WTC11 (cell line): ENCODE data around the gene QSOX2. TPM values are rescaled to one million over a fixed set of nuclear protein-coding genes. Genes with fewer than 3 reads are reported as not detected.

Experiments used
- ATAC-seq: fragments of 200-7000 bp; cut with Tn5 transposase; 2 replicates; pipeline ENCODE4 v1.10.0; 2021; ENCODE audit warnings: mild to moderate bottlenecking, moderate library complexity
- CTCF ChIA-PET: fragments of 300-600 bp; sonication (Branson Sonifier 250); formaldehyde crosslinking; loops from one replicate; lab custom pipeline; 2021; ENCODE audit warnings: antibody characterized with exemption; lab: Charles Lee
- POLR2A ChIA-PET: fragments of 350-600 bp; sonication (Branson Sonifier 250); formaldehyde crosslinking; loops from one replicate; lab custom pipeline; 2021; ENCODE audit warnings: antibody characterized with exemption; lab: Charles Lee
- DNase-seq: peaks from one replicate; pipeline ENCODE4 v3.0.0; 2021; ENCODE audit warnings: low spot score
- H3K27ac Mint-ChIP-seq: 2 replicates; pipeline ENCODE4 v1.8.0; 2021; ENCODE audit warnings: mixed read lengths
- H3K27me3 Mint-ChIP-seq: 2 replicates; pipeline ENCODE4 v1.8.0; 2021; ENCODE audit warnings: low read depth, mild to moderate bottlenecking, moderate library complexity, mixed read lengths
- H3K36me3 Mint-ChIP-seq: 2 replicates; pipeline ENCODE4 v1.8.0; 2021; ENCODE audit warnings: mixed read lengths
- H3K4me1 Mint-ChIP-seq: 2 replicates; pipeline ENCODE4 v1.8.0; 2022; ENCODE audit warnings: mixed read lengths
- H3K4me3 Mint-ChIP-seq: 2 replicates; pipeline ENCODE4 v1.8.0; 2021; ENCODE audit warnings: mild to moderate bottlenecking, moderate library complexity, mixed read lengths
- H3K9me3 Mint-ChIP-seq: 2 replicates; pipeline ENCODE4 v1.8.0; 2021; ENCODE audit warnings: mixed read lengths
- ATF1 ChIP-seq: sonication (generic); formaldehyde crosslinking; IDR thresholded peaks from 2 replicates; pipeline ENCODE4 v1.8.1; 2023; ENCODE audit warnings: mild to moderate bottlenecking, moderate library complexity, missing genetic modification reagents
- ATF6 ChIP-seq: sonication (generic); formaldehyde crosslinking; IDR thresholded peaks from 2 replicates; pipeline ENCODE4 v1.8.1; 2023; ENCODE audit warnings: mild to moderate bottlenecking, missing genetic modification reagents
- E2F1 ChIP-seq: sonication (generic); formaldehyde crosslinking; IDR thresholded peaks from 2 replicates; pipeline ENCODE4 v1.8.0; 2022; ENCODE audit warnings: mild to moderate bottlenecking, missing genetic modification reagents
- EMX1 ChIP-seq: fragments of 250-450 bp; sonication (Bioruptor Pico); IDR thresholded peaks from 2 replicates; pipeline ENCODE4 v1.8.0; 2021; ENCODE audit warnings: mild to moderate bottlenecking
- ETV6 ChIP-seq: sonication (generic); formaldehyde crosslinking; IDR thresholded peaks from 2 replicates; pipeline ENCODE4 v1.8.1; 2022; ENCODE audit warnings: mild to moderate bottlenecking, missing genetic modification reagents
- FOXJ3 ChIP-seq: sonication (generic); formaldehyde crosslinking; IDR thresholded peaks from 2 replicates; pipeline ENCODE4 v1.9.0; 2021; ENCODE audit warnings: missing genetic modification reagents, mild to moderate bottlenecking, borderline replicate concordance
- FOXP1 ChIP-seq: sonication (generic); formaldehyde crosslinking; IDR thresholded peaks from 2 replicates; pipeline ENCODE4 v1.8.0; 2022; ENCODE audit warnings: missing genetic modification reagents, mild to moderate bottlenecking, moderate library complexity, borderline replicate concordance
- GRHL2 ChIP-seq: fragments of 250-450 bp; sonication (Bioruptor Pico); IDR thresholded peaks from 2 replicates; pipeline ENCODE4 v1.8.0; 2022; ENCODE audit warnings: mild to moderate bottlenecking, moderate library complexity; ENCODE audit not compliant: insufficient replicate concordance, severe bottlenecking
- GTF2I ChIP-seq: fragments of 250-450 bp; sonication (Bioruptor Pico); conservative IDR thresholded peaks from 2 replicates; pipeline ENCODE4 v1.4.0; 2021; ENCODE audit warnings: mild to moderate bottlenecking
- IRF1 ChIP-seq: sonication (generic); formaldehyde crosslinking; IDR thresholded peaks from 2 replicates; pipeline ENCODE4 v1.8.0; 2023; ENCODE audit warnings: missing genetic modification reagents
- JAZF1 ChIP-seq: fragments of 250-450 bp; sonication (Bioruptor Pico); IDR thresholded peaks from 2 replicates; pipeline ENCODE4 v1.9.0; 2021; ENCODE audit warnings: moderate library complexity, mild to moderate bottlenecking, inconsistent platforms
- MLX ChIP-seq: sonication (generic); formaldehyde crosslinking; IDR thresholded peaks from 2 replicates; pipeline ENCODE4 v1.8.1; 2023; ENCODE audit warnings: mild to moderate bottlenecking, missing genetic modification reagents, moderate library complexity
- NR2C2 ChIP-seq: sonication (generic); formaldehyde crosslinking; IDR thresholded peaks from 2 replicates; pipeline ENCODE4 v1.8.0; 2022; ENCODE audit warnings: mild to moderate bottlenecking, missing genetic modification reagents
- PREB ChIP-seq: sonication (generic); formaldehyde crosslinking; IDR thresholded peaks from 2 replicates; pipeline ENCODE4 v1.8.1; 2022; ENCODE audit warnings: mild to moderate bottlenecking, missing genetic modification reagents, moderate library complexity, borderline replicate concordance
- SOX15 ChIP-seq: fragments of 250-450 bp; sonication (Bioruptor Pico); IDR thresholded peaks from 2 replicates; pipeline ENCODE4 v1.9.0; 2021; ENCODE audit warnings: mild to moderate bottlenecking
- TEAD1 ChIP-seq: sonication (generic); formaldehyde crosslinking; IDR thresholded peaks from 2 replicates; pipeline ENCODE4 v1.8.0; 2022; ENCODE audit warnings: mild to moderate bottlenecking, missing genetic modification reagents
- TEAD4 ChIP-seq: sonication (generic); formaldehyde crosslinking; IDR thresholded peaks from 2 replicates; pipeline ENCODE4 v1.8.0; 2022; ENCODE audit warnings: mild to moderate bottlenecking, missing genetic modification reagents
- ZNF121 ChIP-seq: sonication (generic); formaldehyde crosslinking; IDR thresholded peaks from 2 replicates; pipeline ENCODE4 v1.8.0; 2023; ENCODE audit warnings: missing genetic modification reagents
- total RNA-seq: library from RNA; stranded (reverse); gene quantifications from 3 replicates; pipeline ENCODE4 v1.2.3, GENCODE V29; 2021

Gene QSOX2
- total RNA-seq, 1 experiment from 2014 or later, result 33.2 TPM

- no peak for TF ChIP-seq GTF2I
- no peak for TF ChIP-seq TEAD4 (CRISPR knock-in tag)
- TF ChIP-seq SOX15, result no peak
- no peak for TF ChIP-seq EMX1
- no peak for TF ChIP-seq PREB
- TF ChIP-seq IRF1 (CRISPR knock-in tag), result no peak
- TF ChIP-seq FOXJ3, result no peak
- no peak for TF ChIP-seq NR2C2 (CRISPR knock-in tag)
- no peak for TF ChIP-seq E2F1
- no peak for TF ChIP-seq ZNF121 (CRISPR knock-in tag)
These were observed 33.3 kb upstream of the QSOX2 start (continued) for GRCh38 chr9:136278894-136279293.

GRCh38 chr9:136278221-136278620, 32.6 kb upstream of the QSOX2 start:
- H3K4me1 Mint-ChIP-seq, result no peaks in the 10 kb centered on the region
- CTCF ChIA-PET, result interaction anchor here (0.6 to 3.3 kb wide), 7 partner anchors 9 to 156 kb away, joined by 3 to 10 read pairs (median 4); no protein-coding TSS in a partner anchor
- no peaks in the 10 kb centered on the region for H3K27me3 Mint-ChIP-seq
- POLR2A ChIA-PET, result no interaction called here
- no peaks in the 10 kb centered on the region for H3K36me3 Mint-ChIP-seq
- H3K27ac Mint-ChIP-seq, result no peak overlapping the region
- peaks cover 4% of the 10 kb centered on the region; the same call in 1 of the 2 replicates for H3K9me3 Mint-ChIP-seq
- TF ChIP-seq TEAD4 (CRISPR knock-in tag), result no peak
- DNase-seq (no peak), ATAC-seq (no peak)
- H3K4me3 Mint-ChIP-seq, result no peak overlapping the region

GRCh38 chr9:136277746-136278145, 32.1 kb upstream of the QSOX2 start:
- Mint-ChIP-seq H3K9me3 (peaks cover 4% of the 10 kb centered on the region; the same call in 1 of the 2 replicates), H3K4me3 (no peak overlapping the region), H3K27me3 (no peaks in the 10 kb centered on the region), H3K36me3 (no peaks in the 10 kb centered on the region), H3K4me1 (no peaks in the 10 kb centered on the region), H3K27ac (no peak overlapping the region)
- CTCF ChIA-PET, result interaction anchor here (0.6 to 3.3 kb wide), 11 partner anchors 9 to 155 kb away, joined by 3 to 20 read pairs (median 4); partner anchors contain the start of gene CCDC187
- ATAC-seq (no peak; the same call in 1 of the 2 replicates), DNase-seq (no peak)
- POLR2A ChIA-PET, result no interaction called here
- no peak for TF ChIP-seq ATF6 (CRISPR knock-in tag)
- TF ChIP-seq GRHL2 (CRISPR knock-in tag), result no peak
- no peak for TF ChIP-seq TEAD1 (CRISPR knock-in tag)
- TF ChIP-seq SOX15, result no peak
- TF ChIP-seq GTF2I, result no peak
- no peak for TF ChIP-seq ATF1 (CRISPR knock-in tag)
- no peak for TF ChIP-seq MLX (CRISPR knock-in tag)
- TF ChIP-seq JAZF1 (CRISPR knock-in tag), result no peak
- no peak for TF ChIP-seq ETV6 (CRISPR knock-in tag)
- TF ChIP-seq FOXP1 (CRISPR knock-in tag), result no peak
